C4-2B (cell line): Measurements from ENCODE around the gene ENTPD1.

Experiments
- ZFX ChIP-seq: fragments of 450-650 bp; IDR thresholded peaks from 2 replicates; pipeline ENCODE4 v1.6.1; 2017
- TF ChIP-seq, protein P1 (sequence below): fragments of 450-650 bp; conservative IDR thresholded peaks from 2 replicates; pipeline ENCODE4 v1.5.1; 2017; ENCODE audit warnings: mild to moderate bottlenecking

DNA sequence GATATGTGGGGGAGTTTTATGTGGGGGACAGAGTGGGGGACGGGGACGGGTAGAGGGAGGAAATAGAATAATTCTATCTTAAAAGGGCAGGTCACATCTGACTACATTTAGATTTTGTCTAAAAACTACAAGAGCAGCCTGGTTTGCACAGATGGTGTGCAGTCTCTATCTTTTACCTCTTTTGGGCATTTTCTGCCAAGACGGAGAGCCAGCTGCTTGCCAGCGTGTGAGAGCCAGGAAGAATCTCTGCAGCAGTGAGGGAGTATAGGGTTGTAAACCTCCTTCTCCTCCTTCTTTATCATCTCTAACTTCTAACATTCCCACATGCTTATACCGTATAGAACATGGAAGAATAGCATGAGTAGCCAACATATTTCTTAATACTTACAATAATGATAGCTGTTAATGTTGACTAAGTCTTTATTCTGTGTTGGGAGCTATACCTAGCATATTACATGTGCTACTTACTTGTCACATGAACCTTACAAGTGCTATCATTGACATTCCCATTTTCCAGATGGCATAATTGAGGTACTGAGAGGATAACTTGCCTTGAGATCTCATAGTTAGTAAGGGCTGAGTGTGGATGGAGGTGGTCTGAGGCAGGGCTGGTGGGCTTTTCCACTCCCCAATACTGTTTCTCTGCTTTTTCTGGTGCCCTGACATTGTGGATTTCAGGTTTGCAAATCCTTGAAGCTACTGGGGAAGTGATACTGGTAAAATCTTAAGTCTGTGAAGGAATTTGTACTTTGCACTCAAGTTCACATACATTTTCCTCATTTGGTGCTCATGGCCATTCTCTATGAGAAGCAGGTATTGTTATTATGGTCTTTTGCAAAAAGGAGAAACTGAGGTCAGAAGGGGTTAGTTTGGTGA is 1.1 kb downstream of the ENTPD1 start:
- TF ChIP-seq, protein P1, sequence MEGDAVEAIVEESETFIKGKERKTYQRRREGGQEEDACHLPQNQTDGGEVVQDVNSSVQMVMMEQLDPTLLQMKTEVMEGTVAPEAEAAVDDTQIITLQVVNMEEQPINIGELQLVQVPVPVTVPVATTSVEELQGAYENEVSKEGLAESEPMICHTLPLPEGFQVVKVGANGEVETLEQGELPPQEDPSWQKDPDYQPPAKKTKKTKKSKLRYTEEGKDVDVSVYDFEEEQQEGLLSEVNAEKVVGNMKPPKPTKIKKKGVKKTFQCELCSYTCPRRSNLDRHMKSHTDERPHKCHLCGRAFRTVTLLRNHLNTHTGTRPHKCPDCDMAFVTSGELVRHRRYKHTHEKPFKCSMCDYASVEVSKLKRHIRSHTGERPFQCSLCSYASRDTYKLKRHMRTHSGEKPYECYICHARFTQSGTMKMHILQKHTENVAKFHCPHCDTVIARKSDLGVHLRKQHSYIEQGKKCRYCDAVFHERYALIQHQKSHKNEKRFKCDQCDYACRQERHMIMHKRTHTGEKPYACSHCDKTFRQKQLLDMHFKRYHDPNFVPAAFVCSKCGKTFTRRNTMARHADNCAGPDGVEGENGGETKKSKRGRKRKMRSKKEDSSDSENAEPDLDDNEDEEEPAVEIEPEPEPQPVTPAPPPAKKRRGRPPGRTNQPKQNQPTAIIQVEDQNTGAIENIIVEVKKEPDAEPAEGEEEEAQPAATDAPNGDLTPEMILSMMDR: no peak
- no peak for TF ChIP-seq ZFX
